MM.1S (cell line): ENCODE data around the gene ZNHIT2.

Experiments
- EZH2 ChIP-seq: fragments of 300-600 bp; sonication (generic); optimal IDR thresholded peaks from 2 replicates; pipeline ENCODE3; 2017; ENCODE audit warnings: low read depth, mild to moderate bottlenecking, antibody characterized with exemption, low read length, mixed read lengths
- EZH2phosphoT487 ChIP-seq: fragments of 300-600 bp; sonication (generic); IDR thresholded peaks from 2 replicates; pipeline ENCODE4 v1.6.1; 2018; ENCODE audit warnings: antibody characterized with exemption, low read length
- TF ChIP-seq, protein P1 (sequence below): fragments of 300-600 bp; sonication (generic); IDR thresholded peaks from 2 replicates; pipeline ENCODE4 v1.5.1; 2016; ENCODE audit warnings: antibody characterized with exemption, low read length, mixed read lengths

DNA sequence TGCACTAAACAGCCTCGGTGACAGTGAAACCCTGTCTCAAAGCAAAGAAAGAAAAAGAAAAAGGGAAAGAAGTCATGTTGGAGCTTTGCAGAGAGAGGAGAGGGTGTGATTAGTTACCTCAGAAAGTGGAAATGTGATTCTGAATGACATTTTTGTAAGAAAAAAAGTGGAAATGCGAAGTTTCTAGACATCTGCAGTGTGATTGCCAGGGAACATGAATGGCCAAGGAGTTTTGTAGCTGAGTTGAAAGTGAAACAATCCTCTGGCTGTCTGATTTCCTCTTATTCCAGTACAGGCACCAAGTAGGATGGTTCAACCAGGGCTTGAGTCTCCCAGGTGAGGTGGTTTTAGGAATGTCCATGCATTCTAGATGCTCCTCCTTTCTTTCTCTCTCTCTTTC lies 34.6 kb upstream of the ZNHIT2 start:
- TF ChIP-seq, protein P1, sequence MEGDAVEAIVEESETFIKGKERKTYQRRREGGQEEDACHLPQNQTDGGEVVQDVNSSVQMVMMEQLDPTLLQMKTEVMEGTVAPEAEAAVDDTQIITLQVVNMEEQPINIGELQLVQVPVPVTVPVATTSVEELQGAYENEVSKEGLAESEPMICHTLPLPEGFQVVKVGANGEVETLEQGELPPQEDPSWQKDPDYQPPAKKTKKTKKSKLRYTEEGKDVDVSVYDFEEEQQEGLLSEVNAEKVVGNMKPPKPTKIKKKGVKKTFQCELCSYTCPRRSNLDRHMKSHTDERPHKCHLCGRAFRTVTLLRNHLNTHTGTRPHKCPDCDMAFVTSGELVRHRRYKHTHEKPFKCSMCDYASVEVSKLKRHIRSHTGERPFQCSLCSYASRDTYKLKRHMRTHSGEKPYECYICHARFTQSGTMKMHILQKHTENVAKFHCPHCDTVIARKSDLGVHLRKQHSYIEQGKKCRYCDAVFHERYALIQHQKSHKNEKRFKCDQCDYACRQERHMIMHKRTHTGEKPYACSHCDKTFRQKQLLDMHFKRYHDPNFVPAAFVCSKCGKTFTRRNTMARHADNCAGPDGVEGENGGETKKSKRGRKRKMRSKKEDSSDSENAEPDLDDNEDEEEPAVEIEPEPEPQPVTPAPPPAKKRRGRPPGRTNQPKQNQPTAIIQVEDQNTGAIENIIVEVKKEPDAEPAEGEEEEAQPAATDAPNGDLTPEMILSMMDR, result no peak
- no peak for TF ChIP-seq EZH2
- TF ChIP-seq EZH2phosphoT487, result no peak
